PC-9 (cell line): ENCODE measurements around the gene DOK5.

ENCODE experiments used
- CTCF ChIP-seq: fragments of 200-600 bp; sonication (generic); conservative IDR thresholded peaks from 2 replicates; pipeline ENCODE4 v1.6.1; 2017; ENCODE audit warnings: mixed run types, antibody characterized with exemption, mild to moderate bottlenecking, moderate library complexity
- EZH2 ChIP-seq: fragments of 200-600 bp; sonication (generic); IDR thresholded peaks from 2 replicates; pipeline ENCODE4 v1.8.0; 2017; ENCODE audit warnings: antibody characterized with exemption, low read depth

GRCh38 chr20:54506643-54507042 lies 31.2 kb downstream of the DOK5 start:
- TF ChIP-seq CTCF (no peak), EZH2 (no peak)
